Jurkat, Clone E6-1 (cell line): ENCODE data around the gene RHD.
"Not testable (repeated sequence)": the region's sequence is repeated elsewhere in the genome, so short reads cannot be mapped to it uniquely, and the experiment has no call there.

Source experiments
- DNase-seq: peaks from one replicate; pipeline ENCODE4 v3.0.0-alpha.2; 2011; ENCODE audit warnings: low read depth, low spot score
- H3K4me3 ChIP-seq: 2 replicates; pipeline ENCODE4 v1.5.1; 2011; ENCODE audit warnings: mild to moderate bottlenecking, low read length, control low read depth, moderate library complexity

RHD gene

GRCh38 chr1:25338188-25338981 is 66.1 kb downstream of the RHD start, which contains the start of gene TMEM50A:
TMEM50A (plus strand) TSS chr1:25338334; CDS start chr1:25340487, 2,153 bp downstream.
- DNase-seq, result peak; percentile 58

GRCh38 chr1:25338986-25339385 is 66.7 kb downstream of the RHD start:
- no peak for DNase-seq
- peak overlapping the region; percentile 91 for H3K4me3 ChIP-seq

More at GRCh38 chr1:25338188-25338981, 66.1 kb downstream of the RHD start, which contains the start of gene TMEM50A:
- H3K4me3 ChIP-seq, result peak within 1 kb of the TSS; percentile 91

DNA sequence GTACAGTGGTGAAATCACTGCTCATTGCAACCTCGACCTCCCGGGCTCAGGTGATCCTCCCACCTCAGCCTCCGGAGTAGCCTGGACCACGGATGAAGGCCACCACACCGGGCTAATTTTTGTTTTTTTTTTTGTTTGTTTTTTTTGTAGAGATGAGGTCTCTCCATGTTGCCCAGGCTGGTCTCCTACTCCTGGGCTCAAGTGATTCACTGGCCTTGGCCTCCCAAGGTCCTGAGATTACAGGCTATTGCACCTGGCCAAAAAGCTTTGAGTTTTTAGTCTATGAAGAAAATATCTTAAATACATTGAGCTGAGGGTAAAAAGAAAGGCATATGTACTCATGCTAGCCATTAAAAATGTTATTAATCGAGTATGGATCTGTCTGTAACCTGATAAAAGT is 69.4 kb downstream of the RHD start:
- DNase-seq, result no peak
- H3K4me3 ChIP-seq, result no peak overlapping the region

- no peak overlapping the region for H3K4me3 ChIP-seq
- DNase-seq, result no peak
Observed at GRCh38 chr1:25342846-25343245, 70.5 kb downstream of the RHD start.

DNA sequence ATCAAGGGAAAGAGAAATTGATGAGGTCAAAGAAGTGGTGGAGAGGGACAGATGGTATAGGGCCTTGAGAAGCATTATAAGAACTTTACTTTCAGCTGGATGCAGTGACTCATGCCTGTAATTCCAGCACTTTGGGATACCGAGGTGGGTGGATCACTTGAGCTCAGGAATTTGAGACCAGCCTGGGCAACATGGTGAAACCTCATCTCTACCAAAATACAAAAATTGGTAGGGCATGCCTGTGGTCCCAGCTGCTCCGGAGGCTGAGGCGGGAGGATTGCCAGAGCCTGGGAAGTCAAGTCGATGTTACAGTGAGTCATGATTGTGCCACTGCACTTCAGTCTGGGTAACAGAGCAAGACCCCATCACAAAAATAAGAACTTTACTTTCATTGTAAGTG is 71.6 kb downstream of the RHD start:
- no peak overlapping the region for H3K4me3 ChIP-seq
- no peak for DNase-seq

GRCh38 chr1:25347556-25347955 is 75.2 kb downstream of the RHD start:
- no peak overlapping the region for H3K4me3 ChIP-seq
- no peak for DNase-seq

DNA sequence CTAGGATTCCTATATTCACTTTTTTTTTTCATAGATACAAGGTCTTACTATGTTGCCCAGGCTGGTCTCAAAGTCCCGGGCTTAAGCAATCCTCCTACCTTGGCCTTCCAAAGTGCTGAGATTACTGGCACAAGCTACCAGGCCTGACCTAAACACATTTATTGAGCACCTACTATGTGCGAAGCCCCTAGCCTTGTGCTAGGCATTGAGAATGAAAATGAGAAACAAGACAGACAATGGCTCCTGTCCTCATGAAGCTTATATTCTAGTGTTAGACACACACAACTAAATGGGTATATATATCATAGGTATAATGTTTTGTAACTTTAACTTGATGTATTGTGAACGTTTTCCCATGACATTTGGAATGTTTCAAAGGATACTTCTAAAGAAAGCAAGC is 77.3 kb downstream of the RHD start:
- DNase-seq, result no peak
- H3K4me3 ChIP-seq, result no peak overlapping the region

DNA sequence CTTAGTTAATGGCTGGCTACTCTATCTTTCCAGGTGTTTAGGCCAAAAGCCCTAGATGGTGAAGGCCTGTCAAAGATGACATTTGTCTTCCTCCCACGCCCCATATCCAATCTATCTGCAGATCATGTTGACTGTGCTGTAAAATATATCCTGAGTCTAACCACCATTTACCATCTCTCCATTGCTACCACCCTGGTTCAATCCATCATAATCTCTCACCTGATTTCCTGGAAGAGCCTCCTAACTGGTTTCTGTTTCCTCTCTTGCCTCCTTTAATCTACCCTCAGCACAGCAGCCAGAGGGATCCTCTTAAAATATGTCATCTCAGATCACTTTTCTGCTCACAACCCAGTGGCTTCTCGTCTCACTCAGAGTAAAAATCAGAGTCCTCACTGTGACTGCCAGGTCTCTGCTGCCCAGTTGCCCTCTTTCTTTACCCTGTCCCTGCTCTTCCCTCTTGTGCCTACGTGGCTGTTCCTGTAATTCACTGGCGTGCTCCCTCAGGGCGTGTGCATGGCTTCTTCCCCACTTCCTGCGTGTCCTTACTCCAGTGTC is 83.6 kb downstream of the RHD start:
- H3K4me3 ChIP-seq, result no peak overlapping the region
- no peak for DNase-seq

DNA sequence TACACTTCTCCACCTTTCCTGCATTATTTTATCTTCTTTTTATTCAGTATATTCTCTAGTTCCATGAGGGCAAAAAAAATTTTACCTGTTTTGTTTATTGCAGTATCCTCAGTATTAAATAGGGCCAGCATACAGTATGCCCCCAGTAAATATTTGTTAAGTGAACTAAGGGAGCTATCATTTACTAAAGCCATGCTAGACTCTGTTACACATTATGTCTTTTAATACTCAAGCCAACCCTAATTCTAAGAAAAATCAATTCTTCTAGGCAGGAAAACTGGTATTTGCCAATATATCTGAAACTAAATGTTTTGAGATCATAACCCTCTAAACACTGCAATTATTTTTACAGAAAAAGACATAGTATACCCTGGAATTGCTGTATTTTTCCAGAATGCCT is 84.1 kb downstream of the RHD start:
- no peak overlapping the region for H3K4me3 ChIP-seq
- no peak for DNase-seq

GRCh38 chr1:25356848-25357247 is 84.5 kb downstream of the RHD start:
- no peak overlapping the region for H3K4me3 ChIP-seq
- no peak for DNase-seq

DNA sequence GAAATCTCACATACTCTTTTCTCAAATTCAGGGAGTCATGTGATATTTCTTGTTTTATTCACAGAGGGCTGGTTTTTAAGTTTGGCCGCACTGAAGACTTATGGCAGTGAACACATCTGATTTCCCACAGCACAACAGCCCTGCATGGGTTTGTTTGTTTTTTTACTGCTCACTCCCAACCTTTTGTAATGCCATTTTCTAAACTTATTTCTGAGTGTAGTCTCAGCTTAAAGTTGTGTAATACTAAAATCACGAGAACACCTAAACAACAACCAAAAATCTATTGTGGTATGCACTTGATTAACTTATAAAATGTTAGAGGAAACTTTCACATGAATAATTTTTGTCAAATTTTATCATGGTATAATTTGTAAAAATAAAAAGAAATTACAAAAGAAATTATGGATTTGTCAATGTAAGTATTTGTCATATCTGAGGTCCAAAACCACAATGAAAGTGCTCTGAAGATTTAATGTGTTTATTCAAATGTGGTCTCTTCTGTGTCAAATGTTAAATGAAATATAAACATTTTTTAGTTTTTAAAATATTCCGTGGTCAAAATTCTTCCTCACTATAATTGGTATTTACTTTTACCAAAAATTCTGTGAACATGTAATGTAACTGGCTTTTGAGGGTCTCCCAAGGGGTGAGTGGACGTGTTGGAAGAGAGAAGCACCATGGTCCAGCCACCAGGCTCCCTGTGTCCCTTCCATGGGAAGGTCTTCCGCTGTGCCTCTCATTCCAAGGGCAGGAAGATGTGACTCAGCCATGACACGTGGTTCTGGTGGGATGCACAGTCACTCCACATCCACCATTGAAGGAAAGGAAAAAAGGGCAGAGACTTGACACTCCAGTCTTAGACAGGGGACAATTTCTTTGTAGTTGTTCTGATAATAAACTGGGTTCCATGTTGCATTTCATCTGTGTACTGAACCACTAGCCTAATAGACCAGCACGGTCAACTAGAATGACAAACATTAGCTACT is 88.6 kb downstream of the RHD start:
- H3K4me3 ChIP-seq, result no peak overlapping the region
- no peak for DNase-seq

DNA sequence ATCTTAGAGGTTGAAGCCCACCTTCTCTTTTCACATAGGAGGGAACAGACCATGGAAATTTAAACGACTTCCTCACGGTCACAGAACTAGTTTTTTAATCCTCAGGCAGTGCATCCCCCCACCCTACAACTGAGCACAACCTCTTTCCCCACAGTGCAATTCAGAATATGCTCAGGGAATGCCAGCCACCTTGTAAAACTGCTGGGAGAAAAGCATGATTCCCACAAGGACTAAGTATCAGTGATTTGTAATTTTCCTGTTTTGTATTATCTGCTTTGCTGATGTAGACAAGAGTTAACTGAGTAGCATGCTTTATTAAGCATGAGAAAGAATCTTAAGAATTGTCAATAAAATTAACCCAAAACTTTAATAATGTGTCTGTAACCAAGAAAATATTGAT is 89.6 kb downstream of the RHD start:
- no peak overlapping the region for H3K4me3 ChIP-seq
- no peak for DNase-seq

DNA sequence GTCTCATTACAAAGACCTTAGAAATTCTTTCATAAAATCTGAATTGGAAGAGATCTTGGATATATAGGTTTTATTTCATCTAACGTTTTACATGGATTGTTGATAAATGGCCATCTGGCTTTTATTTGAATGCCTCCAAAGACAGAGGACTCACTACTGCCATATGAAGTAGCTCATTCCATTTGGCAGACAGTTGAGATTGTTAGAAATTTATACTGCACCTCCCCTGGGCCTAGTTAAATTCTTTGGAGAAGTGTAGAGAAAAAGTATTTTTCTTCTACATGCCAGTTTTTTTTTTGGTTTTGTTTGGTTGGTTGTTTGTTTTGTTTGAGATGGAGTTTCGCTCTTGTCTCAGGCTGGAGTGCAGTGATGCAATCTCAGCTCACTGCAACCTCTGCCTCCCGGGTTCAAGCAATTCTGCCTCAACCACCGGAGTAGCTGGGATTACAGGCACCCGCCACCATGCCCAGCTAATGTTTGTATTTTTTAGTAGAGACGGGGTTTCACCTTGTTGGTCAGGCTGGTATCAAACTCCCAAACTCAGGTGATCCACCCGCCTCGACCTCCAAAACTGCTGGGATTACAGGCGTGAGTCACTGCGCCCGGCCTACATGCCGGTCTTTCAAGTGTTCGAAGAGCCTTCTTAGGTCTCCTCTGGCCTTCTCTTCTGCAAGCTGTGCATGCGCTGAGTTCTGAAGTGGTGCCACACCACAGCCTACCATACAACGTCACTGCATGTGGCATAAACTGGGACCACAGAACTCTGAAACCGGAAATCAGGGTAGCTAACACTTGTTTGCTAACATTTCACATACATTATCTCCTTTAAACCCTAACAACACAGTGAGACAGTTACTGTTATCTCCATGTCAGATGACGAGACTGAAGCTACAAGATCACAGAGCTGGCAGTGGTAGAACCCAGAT is 90.6 kb downstream of the RHD start:
- not testable (repeated sequence) for H3K4me3 ChIP-seq

GRCh38 chr1:25369241-25369640 is 96.9 kb downstream of the RHD start:
- DNase-seq, result no peak
- no peak overlapping the region for H3K4me3 ChIP-seq

More for the DNA sequence above, 90.6 kb downstream of the RHD start:
- not testable (repeated sequence) for DNase-seq

DNA sequence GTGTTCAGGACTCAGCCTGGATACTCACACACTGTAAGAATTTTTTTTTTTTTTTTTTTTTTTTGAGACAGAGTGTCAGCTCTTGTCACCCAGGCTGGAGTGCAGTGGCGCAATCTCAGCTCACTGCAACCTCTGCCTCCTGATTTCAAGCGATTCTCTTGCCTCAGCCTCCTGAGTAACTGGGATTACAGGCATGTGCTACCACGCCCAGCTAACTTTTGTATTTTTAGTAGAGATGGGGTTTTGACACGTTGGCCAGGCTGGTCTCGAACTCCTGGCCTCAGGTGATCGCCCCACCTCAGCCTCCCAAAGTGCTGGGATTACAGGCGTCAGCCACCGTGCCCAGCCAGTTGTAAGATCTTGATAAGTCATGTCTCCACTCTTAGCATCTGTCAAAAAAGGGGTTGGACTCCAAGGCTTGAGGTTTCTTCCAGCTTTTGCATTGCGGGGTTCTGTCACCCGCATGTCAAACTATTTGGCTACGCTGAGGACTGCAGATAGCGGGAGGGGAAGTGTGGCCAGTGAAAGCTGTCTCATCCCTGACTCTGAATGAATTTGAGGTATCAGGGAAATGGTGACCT is 97.5 kb downstream of the RHD start:
- H3K4me3 ChIP-seq, DNase-seq: not testable (repeated sequence)

- DNase-seq, H3K4me3 ChIP-seq: not testable (repeated sequence)
Observed at GRCh38 chr1:25371757-25372156, 99.4 kb downstream of the RHD start.

GRCh38 chr1:25378367-25378766 is 106.1 kb downstream of the RHD start:
- not testable (repeated sequence) for DNase-seq, H3K4me3 ChIP-seq
